ENCODE measurements around the gene SHF.
"Not testable (repeated sequence)": the region's sequence is repeated elsewhere in the genome, so short reads cannot be mapped to it uniquely, and the experiment has no call there.

The SHF gene

DNA sequence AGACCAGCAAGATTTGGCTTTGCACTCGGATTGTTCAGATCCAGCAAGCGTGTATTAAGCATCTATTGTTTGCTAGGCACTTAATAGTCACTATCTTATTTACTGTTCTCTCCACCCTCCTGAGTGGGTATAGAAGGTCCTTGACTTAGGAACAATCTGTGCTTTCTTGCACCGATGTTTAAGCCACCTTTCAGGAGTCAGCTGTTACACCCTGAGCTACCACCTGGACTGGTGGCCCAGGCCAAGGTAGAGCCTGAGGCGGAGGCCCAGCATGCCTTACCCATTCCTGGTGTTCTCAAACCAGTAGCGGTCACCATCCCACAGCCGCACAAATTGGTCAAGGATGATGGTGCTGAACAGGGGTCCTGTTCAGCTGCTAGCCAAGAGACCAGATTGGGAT lies 48.0 kb downstream of the SHF start:
- no peak for DNase-seq (ENCODE audit: low read depth in 2 of 2)
- TF ChIP-seq, protein P1, sequence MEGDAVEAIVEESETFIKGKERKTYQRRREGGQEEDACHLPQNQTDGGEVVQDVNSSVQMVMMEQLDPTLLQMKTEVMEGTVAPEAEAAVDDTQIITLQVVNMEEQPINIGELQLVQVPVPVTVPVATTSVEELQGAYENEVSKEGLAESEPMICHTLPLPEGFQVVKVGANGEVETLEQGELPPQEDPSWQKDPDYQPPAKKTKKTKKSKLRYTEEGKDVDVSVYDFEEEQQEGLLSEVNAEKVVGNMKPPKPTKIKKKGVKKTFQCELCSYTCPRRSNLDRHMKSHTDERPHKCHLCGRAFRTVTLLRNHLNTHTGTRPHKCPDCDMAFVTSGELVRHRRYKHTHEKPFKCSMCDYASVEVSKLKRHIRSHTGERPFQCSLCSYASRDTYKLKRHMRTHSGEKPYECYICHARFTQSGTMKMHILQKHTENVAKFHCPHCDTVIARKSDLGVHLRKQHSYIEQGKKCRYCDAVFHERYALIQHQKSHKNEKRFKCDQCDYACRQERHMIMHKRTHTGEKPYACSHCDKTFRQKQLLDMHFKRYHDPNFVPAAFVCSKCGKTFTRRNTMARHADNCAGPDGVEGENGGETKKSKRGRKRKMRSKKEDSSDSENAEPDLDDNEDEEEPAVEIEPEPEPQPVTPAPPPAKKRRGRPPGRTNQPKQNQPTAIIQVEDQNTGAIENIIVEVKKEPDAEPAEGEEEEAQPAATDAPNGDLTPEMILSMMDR (IDR thresholded peaks at IDR 0.05; ENCODE audit: low read depth, low read length): no peak
- H3K4me3 ChIP-seq (replicated peaks in 1 of 2; ENCODE audit: low read depth in 2 of 2, low read length in 2 of 2): no peak overlapping the region

DNA sequence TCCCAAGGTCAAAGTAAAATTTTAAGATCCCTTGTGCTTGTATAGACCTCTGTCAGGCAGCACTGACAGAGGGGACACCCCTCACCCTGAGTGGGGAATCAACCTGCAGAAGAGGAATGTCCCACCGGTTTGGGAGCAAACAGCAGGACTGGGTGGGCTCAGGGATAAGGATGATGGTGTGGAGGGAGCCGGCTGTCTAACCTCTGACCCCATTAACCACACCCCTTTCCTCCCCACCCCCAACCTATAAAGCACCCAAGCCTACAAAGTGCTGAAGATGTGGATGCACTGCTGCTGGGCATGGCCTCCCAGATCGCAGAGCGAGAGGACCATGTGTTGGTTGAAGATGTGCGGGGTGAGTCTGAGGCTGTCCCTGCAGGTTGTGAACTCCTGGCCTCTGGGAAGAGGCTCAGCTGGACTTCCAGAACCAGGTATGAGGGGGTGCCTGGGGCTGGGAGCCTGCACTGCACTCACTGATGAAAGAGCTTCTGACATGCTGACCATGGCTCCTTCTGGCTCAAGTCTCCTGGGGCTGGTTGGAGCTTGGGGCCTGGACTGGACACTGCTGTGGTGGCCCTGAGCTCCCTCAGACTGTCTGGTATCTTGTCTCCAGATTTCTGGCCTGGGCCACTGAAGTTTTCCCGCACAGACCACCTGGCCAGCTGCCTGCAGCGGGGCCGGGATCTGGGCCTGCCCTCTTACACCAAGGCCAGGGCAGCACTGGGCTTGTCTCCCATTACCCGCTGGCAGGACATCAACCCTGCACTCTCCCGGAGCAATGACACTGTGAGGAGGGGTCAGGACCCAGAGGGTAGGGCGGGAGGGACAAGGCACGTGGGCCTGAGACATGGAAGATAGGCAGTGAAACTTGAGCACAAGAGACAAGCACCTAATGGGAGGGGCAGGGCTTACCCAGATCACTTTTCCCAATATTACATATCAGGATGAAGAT lies 48.7 kb downstream of the SHF start:
- no peak for DNase-seq (ENCODE audit: low read depth in 2 of 2)
- H3K4me3 ChIP-seq (replicated peaks in 1 of 2; ENCODE audit: low read depth in 2 of 2, low read length in 2 of 2): no peak overlapping the region
- TF ChIP-seq, protein P1 (IDR thresholded peaks at IDR 0.05; ENCODE audit: low read depth, low read length): no peak

DNA sequence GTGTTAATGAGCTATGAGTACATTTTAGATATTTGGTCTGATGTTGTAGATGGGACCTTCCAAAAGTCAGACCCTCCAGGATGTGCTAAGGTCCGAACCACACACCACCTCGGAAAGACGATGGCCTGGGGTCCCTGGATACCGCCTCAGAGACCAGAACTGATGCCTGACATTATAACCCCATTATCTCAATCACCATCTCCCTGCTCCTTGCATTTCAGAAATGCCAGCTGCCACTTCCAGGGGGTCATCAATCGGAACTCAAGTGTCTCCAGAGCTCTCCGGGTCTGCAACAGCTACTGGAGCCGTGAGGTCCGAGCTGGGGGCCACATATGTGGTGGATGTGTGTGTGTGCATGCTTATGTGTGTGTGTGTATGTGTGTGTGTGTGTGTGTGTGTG lies 50.1 kb downstream of the SHF start:
- no peak overlapping the region for H3K4me3 ChIP-seq (replicated peaks in 1 of 2; ENCODE audit: low read depth in 2 of 2, low read length in 2 of 2)
- TF ChIP-seq, protein P1 (IDR thresholded peaks at IDR 0.05; ENCODE audit: low read depth, low read length): no peak
- DNase-seq (ENCODE audit: low read depth in 2 of 2): no peak

- DNase-seq (ENCODE audit: low read depth in 2 of 2): no peak
- no peak overlapping the region for H3K4me3 ChIP-seq (replicated peaks in 1 of 2; ENCODE audit: low read depth in 2 of 2, low read length in 2 of 2)
- TF ChIP-seq, protein P1 (IDR thresholded peaks at IDR 0.05; ENCODE audit: low read depth, low read length): peak; percentile 11
These were observed 51.4 kb downstream of the SHF start for GRCh38 chr15:45136378-45136764.

- not testable (repeated sequence) for DNase-seq (ENCODE audit: low read depth in 2 of 2); H3K4me3 ChIP-seq (replicated peaks in 1 of 2; ENCODE audit: low read depth in 2 of 2, low read length in 2 of 2)
These were observed 51.9 kb downstream of the SHF start for GRCh38 chr15:45135705-45136377.

DNA sequence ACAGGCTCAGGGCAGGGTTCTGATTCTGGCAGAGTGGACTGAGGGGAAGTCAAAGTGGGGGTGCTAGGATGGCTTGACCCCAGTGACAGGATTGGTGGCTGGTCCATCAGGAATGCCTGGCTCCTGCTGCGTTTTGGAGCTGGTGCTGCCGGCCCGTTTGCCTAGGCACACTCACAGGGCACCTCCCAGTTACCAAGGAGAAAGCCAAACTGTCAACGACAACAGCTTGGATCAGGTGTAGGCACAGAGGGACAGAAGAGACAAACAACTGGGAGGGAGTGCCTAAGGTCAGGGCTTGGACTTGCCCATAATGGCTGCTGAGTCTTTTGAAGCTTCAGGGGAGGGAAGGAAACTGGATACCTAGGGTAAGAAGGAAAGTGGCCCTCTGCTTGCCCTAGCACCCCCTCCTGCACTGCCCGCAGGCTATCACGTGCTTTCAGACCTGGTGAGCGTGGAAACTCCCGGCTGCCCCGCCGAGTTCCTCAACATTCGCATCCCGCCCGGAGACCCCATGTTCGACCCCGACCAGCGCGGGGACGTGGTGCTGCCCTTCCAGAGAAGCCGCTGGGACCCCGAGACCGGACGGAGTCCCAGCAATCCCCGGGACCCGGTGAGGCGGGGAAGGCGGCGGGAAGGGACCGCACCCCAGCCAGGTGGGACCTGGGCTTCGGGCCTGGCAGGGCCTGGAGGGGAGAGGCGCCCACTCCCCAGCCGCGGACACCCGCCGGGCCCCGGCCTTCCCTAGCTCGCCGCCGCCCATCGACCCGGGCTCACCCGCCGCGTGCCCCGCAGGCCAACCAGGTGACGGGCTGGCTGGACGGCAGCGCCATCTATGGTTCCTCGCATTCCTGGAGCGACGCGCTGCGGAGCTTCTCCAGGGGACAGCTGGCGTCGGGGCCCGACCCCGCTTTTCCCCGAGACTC lies 52.8 kb downstream of the SHF start:
- no peak overlapping the region for H3K4me3 ChIP-seq (replicated peaks in 1 of 2; ENCODE audit: low read depth in 2 of 2, low read length in 2 of 2)
- TF ChIP-seq, protein P1 (IDR thresholded peaks at IDR 0.05; ENCODE audit: low read depth, low read length): no peak
- DNase-seq (ENCODE audit: low read depth in 2 of 2): no peak

All from cardiac fibroblast (primary cell).